GM23338 (cell line): ENCODE results near the gene FAM168B. TPM values are rescaled to one million over a fixed set of nuclear protein-coding genes. Genes with fewer than 3 reads are reported as not detected.

Experiments
- ATAC-seq: fragments of 200-7000 bp; cut with Tn5 transposase; 3 replicates; pipeline ENCODE4 v1.9.1; 2020
- DNase-seq: peaks from one replicate; pipeline ENCODE4 v3.0.0-alpha.2; 2015; ENCODE audit warnings: low spot score
- H2AFZ ChIP-seq: fragments of 200-600 bp; sonication (generic); 2 replicates; pipeline ENCODE4 v1.8.0; 2016; ENCODE audit warnings: antibody characterized with exemption, mild to moderate bottlenecking, moderate library complexity
- H3F3A ChIP-seq: fragments of 200-600 bp; sonication (generic); replicated peaks from 2 replicates; pipeline ENCODE4 v1.8.0; 2017; ENCODE audit warnings: antibody characterized with exemption, mixed run types, low read depth
- H3K27ac ChIP-seq: fragments of 200-600 bp; sonication (generic); 2 replicates; pipeline ENCODE4 v1.6.1; 2016; ENCODE audit warnings: low read depth
- H3K27me3 ChIP-seq: fragments of 200-600 bp; sonication (generic); 2 replicates; pipeline ENCODE4 v1.8.0; 2016; ENCODE audit warnings: mild to moderate bottlenecking, mixed run types, moderate library complexity; ENCODE audit not compliant: insufficient read depth
- H3K36me3 ChIP-seq: fragments of 200-600 bp; sonication (generic); 2 replicates; pipeline ENCODE4 v1.8.0; 2016; ENCODE audit warnings: mild to moderate bottlenecking; ENCODE audit not compliant: insufficient read depth
- H3K4me1 ChIP-seq: fragments of 200-600 bp; sonication (generic); 2 replicates; pipeline ENCODE4 v1.8.0; 2016; ENCODE audit warnings: mild to moderate bottlenecking, moderate library complexity; ENCODE audit not compliant: insufficient read depth
- H3K4me2 ChIP-seq: fragments of 200-600 bp; sonication (generic); 2 replicates; pipeline ENCODE4 v1.7.1; 2017; ENCODE audit warnings: mixed run types
- H3K4me3 ChIP-seq: fragments of 200-600 bp; sonication (generic); 2 replicates; pipeline ENCODE4 v1.6.1; 2016; ENCODE audit warnings: mixed run types
- H3K79me2 ChIP-seq: fragments of 200-600 bp; sonication (generic); replicated peaks from 2 replicates; pipeline ENCODE4 v1.8.0; 2017; ENCODE audit warnings: mild to moderate bottlenecking; ENCODE audit not compliant: insufficient read depth
- H3K9me2 ChIP-seq: fragments of 200-600 bp; sonication (generic); 2 replicates; pipeline ENCODE4 v1.8.0; 2017; ENCODE audit not compliant: insufficient read depth
- H4K20me1 ChIP-seq: fragments of 200-600 bp; sonication (generic); replicated peaks from 2 replicates; pipeline ENCODE4 v1.8.0; 2017; ENCODE audit warnings: mild to moderate bottlenecking; ENCODE audit not compliant: insufficient read depth
- H3K27ac Mint-ChIP-seq: 2 replicates; pipeline ENCODE4 v1.8.0; 2020; ENCODE audit warnings: inconsistent platforms, mild to moderate bottlenecking, moderate library complexity, mixed read lengths
- H3K27me3 Mint-ChIP-seq: 3 replicates; pipeline ENCODE4 v1.8.0; 2022; ENCODE audit warnings: low read depth, mild to moderate bottlenecking, moderate library complexity, mixed read lengths, inconsistent platforms; ENCODE audit not compliant: insufficient read depth, poor library complexity
- H3K36me3 Mint-ChIP-seq: 3 replicates; pipeline ENCODE4 v1.8.0; 2021; ENCODE audit warnings: low read depth, mild to moderate bottlenecking, inconsistent platforms, moderate library complexity, mixed read lengths
- H3K4me1 Mint-ChIP-seq: 3 replicates; pipeline ENCODE4 v1.8.0; 2020; ENCODE audit warnings: mild to moderate bottlenecking, inconsistent platforms, mixed read lengths
- H3K4me3 Mint-ChIP-seq: 3 replicates; pipeline ENCODE4 v1.8.0; 2021; ENCODE audit warnings: moderate library complexity, mild to moderate bottlenecking, inconsistent platforms, mixed read lengths
- H3K9me3 Mint-ChIP-seq: 3 replicates; pipeline ENCODE4 v1.8.0; 2020; ENCODE audit warnings: moderate library complexity, mild to moderate bottlenecking, inconsistent platforms, mixed read lengths
- CREB1 ChIP-seq: fragments of 250-450 bp; sonication (Bioruptor Pico); IDR thresholded peaks from 2 replicates; pipeline ENCODE4 v1.5.0; 2020; ENCODE audit warnings: low read depth, mild to moderate bottlenecking, moderate library complexity
- EZH2 ChIP-seq: fragments of 200-600 bp; sonication (generic); IDR thresholded peaks from one replicate; pipeline ENCODE4 v1.8.0; 2017; ENCODE audit warnings: antibody characterized with exemption, mild to moderate bottlenecking, low read depth; ENCODE audit not compliant: unreplicated experiment
- EZH2phosphoT487 ChIP-seq: fragments of 200-600 bp; sonication (generic); IDR thresholded peaks from one replicate; pipeline ENCODE4 v1.8.1; 2018; ENCODE audit warnings: antibody characterized with exemption; ENCODE audit not compliant: unreplicated experiment
- JUNB ChIP-seq: IDR thresholded peaks from one replicate; pipeline ENCODE4 v1.6.1; 2016; ENCODE audit warnings: antibody characterized with exemption; ENCODE audit not compliant: unreplicated experiment
- NANOG ChIP-seq: IDR thresholded peaks from 2 replicates; pipeline ENCODE4 v1.6.1; 2016; ENCODE audit warnings: antibody characterized with exemption, borderline replicate concordance
- POLR2AphosphoS5 ChIP-seq: IDR thresholded peaks from 2 replicates; pipeline ENCODE4 v1.6.1; 2016; ENCODE audit warnings: antibody characterized with exemption, low read depth
- STAT1 ChIP-seq: IDR thresholded peaks from one replicate; pipeline ENCODE4 v1.6.1; 2016; ENCODE audit warnings: antibody characterized with exemption; ENCODE audit not compliant: unreplicated experiment
- ZNF114 ChIP-seq: fragments of 250-450 bp; sonication (Bioruptor Pico); IDR thresholded peaks from 2 replicates; pipeline ENCODE4 v1.5.0; 2020; ENCODE audit warnings: mild to moderate bottlenecking, moderate library complexity
- ZNF331 ChIP-seq: fragments of 250-450 bp; sonication (Bioruptor Pico); IDR thresholded peaks from 2 replicates; pipeline ENCODE4 v1.5.0; 2020; ENCODE audit warnings: low read depth, mild to moderate bottlenecking, moderate library complexity
- polyA plus RNA-seq: library from polyadenylated mRNA; unstranded; fragments of >200 nt; fragmentation: Nextera tagmentation; extraction: Ambion mirVana; gene quantifications from 2 replicates; pipeline ENCODE4 v1.2.1, GENCODE V29; 2016
- total RNA-seq: library from RNA; depleted of rRNA; stranded (reverse); fragments of >200 nt; shearing (Covaris generic); gene quantifications from 2 replicates; pipeline ENCODE4 v1.2.3, GENCODE V29; 2014
- TF ChIP-seq, protein P1 (sequence below): fragments of 250-450 bp; sonication (Bioruptor Pico); IDR thresholded peaks from 2 replicates; pipeline ENCODE4 v1.5.0; 2020; ENCODE audit warnings: mild to moderate bottlenecking, moderate library complexity
- TF ChIP-seq, protein P2 (sequence below): IDR thresholded peaks from 2 replicates; pipeline ENCODE4 v1.6.1; 2016; ENCODE audit warnings: antibody characterized with exemption
- TF ChIP-seq, protein P3 (sequence below): IDR thresholded peaks from one replicate; pipeline ENCODE4 v1.6.1; 2018; ENCODE audit warnings: antibody characterized with exemption; ENCODE audit not compliant: unreplicated experiment
- TF ChIP-seq, protein P4 (sequence below), 2 experiments: fragments of 200-600 bp in 1 of 2; sonication (generic) in 1 of 2; conservative IDR thresholded peaks; 2 replicates each; pipeline versions ENCODE4 v1.5.1 to v1.6.1; 2016 to 2017; ENCODE audit warnings: antibody characterized with exemption in 2 of 2, low read depth in 2 of 2, mild to moderate bottlenecking in 2 of 2, moderate library complexity in 1 of 2

FAM168B gene
- total and polyA plus RNA-seq, 2 experiments from 2014 or later, result 18.8 to 76.8 TPM

DNA sequence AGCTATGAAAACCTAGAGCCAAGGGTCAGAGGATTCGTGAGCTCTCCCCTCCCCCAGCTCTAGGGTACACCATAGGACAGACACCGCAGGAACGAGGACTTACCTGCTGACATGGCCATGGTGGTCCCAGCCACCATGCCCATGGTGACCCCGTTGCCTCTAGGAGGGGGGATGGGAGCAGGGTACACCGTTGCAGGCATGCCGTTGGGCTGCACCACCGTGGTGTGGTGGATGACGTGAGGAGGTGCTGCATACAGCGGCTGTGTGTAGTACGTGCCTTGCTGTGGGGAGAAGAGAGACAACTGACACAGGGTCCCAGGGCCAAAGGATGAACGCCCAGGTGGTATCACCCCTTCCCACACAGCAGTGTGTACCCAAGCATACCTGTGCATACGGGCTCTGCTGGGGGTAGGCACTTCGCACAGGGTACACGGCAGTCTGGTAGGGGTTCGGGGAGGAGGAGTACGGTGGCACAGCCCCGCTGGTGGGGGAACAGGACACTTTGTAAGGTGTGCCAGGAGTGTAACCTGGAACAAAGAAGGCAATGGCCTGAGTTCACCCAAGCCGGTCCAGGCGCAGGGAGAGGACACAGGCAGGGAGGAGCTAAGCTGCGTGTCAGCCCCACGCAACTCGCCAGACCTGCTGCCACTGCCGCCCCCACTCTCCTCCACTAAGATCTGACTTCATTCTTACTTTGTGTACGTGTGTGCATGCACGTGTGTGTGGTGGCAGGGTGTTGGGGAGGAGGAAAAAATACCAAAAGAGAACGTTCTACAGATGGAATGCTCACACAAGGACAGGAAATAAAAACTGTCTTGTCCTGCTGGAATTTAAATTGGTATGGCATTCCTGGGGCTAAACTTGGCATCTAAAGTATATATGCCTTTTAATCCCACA, 37.8 kb downstream of the FAM168B start:
- Mint-ChIP-seq H3K36me3 (peaks cover 81% of the 10 kb centered on the region), H3K9me3 (no peaks in the 10 kb centered on the region), H3K27ac (peak overlapping the region; percentile 38; the same call in 1 of the 2 replicates), H3K4me1 (peaks cover 7% of the 10 kb centered on the region), H3K27me3 (peaks cover 3% of the 10 kb centered on the region), H3K4me3 (no peak overlapping the region)
- peaks cover 68% of the 10 kb centered on the region for H4K20me1 ChIP-seq
- no peak for DNase-seq
- ATAC-seq, result no peak
- no peaks in the 10 kb centered on the region for H3K4me1 ChIP-seq
- no peaks in the 10 kb centered on the region for H3K9me2 ChIP-seq
- H3K36me3 ChIP-seq, result peaks cover 13% of the 10 kb centered on the region
- no peaks in the 10 kb centered on the region for H3K27me3 ChIP-seq
- H3F3A ChIP-seq, result no peaks in the 10 kb centered on the region
- no peak overlapping the region for H3K27ac ChIP-seq
- H3K4me3 ChIP-seq, result no peak overlapping the region
- peaks cover 81% of the 10 kb centered on the region for H3K79me2 ChIP-seq
- H3K4me2 ChIP-seq, result no peak overlapping the region
- H2AFZ ChIP-seq, result no peak overlapping the region
- no peak for TF ChIP-seq NANOG
- TF ChIP-seq CREB1, result no peak
- TF ChIP-seq STAT1, result no peak
- TF ChIP-seq ZNF114 (CRISPR knock-in tag), result no peak
- TF ChIP-seq, protein P1, sequence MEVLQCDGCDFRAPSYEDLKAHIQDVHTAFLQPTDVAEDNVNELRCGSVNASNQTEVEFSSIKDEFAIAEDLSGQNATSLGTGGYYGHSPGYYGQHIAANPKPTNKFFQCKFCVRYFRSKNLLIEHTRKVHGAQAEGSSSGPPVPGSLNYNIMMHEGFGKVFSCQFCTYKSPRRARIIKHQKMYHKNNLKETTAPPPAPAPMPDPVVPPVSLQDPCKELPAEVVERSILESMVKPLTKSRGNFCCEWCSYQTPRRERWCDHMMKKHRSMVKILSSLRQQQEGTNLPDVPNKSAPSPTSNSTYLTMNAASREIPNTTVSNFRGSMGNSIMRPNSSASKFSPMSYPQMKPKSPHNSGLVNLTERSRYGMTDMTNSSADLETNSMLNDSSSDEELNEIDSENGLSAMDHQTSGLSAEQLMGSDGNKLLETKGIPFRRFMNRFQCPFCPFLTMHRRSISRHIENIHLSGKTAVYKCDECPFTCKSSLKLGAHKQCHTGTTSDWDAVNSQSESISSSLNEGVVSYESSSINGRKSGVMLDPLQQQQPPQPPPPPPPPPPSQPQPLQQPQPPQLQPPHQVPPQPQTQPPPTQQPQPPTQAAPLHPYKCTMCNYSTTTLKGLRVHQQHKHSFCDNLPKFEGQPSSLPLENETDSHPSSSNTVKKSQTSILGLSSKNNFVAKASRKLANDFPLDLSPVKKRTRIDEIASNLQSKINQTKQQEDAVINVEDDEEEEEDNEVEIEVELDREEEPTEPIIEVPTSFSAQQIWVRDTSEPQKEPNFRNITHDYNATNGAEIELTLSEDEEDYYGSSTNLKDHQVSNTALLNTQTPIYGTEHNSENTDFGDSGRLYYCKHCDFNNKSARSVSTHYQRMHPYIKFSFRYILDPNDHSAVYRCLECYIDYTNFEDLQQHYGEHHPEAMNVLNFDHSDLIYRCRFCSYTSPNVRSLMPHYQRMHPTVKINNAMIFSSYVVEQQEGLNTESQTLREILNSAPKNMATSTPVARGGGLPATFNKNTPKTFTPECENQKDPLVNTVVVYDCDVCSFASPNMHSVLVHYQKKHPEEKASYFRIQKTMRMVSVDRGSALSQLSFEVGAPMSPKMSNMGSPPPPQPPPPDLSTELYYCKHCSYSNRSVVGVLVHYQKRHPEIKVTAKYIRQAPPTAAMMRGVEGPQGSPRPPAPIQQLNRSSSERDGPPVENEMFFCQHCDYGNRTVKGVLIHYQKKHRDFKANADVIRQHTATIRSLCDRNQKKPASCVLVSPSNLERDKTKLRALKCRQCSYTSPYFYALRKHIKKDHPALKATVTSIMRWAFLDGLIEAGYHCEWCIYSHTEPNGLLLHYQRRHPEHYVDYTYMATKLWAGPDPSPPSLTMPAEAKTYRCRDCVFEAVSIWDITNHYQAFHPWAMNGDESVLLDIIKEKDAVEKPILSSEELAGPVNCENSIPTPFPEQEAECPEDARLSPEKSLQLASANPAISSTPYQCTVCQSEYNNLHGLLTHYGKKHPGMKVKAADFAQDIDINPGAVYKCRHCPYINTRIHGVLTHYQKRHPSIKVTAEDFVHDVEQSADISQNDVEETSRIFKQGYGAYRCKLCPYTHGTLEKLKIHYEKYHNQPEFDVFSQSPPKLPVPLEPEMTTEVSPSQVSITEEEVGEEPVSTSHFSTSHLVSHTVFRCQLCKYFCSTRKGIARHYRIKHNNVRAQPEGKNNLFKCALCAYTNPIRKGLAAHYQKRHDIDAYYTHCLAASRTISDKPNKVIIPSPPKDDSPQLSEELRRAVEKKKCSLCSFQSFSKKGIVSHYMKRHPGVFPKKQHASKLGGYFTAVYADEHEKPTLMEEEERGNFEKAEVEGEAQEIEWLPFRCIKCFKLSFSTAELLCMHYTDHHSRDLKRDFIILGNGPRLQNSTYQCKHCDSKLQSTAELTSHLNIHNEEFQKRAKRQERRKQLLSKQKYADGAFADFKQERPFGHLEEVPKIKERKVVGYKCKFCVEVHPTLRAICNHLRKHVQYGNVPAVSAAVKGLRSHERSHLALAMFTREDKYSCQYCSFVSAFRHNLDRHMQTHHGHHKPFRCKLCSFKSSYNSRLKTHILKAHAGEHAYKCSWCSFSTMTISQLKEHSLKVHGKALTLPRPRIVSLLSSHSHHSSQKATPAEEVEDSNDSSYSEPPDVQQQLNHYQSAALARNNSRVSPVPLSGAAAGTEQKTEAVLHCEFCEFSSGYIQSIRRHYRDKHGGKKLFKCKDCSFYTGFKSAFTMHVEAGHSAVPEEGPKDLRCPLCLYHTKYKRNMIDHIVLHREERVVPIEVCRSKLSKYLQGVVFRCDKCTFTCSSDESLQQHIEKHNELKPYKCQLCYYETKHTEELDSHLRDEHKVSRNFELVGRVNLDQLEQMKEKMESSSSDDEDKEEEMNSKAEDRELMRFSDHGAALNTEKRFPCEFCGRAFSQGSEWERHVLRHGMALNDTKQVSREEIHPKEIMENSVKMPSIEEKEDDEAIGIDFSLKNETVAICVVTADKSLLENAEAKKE (CRISPR knock-in tag), result no peak
- no peak for TF ChIP-seq EZH2
- TF ChIP-seq, protein P2, sequence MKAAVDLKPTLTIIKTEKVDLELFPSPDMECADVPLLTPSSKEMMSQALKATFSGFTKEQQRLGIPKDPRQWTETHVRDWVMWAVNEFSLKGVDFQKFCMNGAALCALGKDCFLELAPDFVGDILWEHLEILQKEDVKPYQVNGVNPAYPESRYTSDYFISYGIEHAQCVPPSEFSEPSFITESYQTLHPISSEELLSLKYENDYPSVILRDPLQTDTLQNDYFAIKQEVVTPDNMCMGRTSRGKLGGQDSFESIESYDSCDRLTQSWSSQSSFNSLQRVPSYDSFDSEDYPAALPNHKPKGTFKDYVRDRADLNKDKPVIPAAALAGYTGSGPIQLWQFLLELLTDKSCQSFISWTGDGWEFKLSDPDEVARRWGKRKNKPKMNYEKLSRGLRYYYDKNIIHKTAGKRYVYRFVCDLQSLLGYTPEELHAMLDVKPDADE, result no peak
- no peak for TF ChIP-seq ZNF331 (CRISPR knock-in tag)
- TF ChIP-seq, protein P3, sequence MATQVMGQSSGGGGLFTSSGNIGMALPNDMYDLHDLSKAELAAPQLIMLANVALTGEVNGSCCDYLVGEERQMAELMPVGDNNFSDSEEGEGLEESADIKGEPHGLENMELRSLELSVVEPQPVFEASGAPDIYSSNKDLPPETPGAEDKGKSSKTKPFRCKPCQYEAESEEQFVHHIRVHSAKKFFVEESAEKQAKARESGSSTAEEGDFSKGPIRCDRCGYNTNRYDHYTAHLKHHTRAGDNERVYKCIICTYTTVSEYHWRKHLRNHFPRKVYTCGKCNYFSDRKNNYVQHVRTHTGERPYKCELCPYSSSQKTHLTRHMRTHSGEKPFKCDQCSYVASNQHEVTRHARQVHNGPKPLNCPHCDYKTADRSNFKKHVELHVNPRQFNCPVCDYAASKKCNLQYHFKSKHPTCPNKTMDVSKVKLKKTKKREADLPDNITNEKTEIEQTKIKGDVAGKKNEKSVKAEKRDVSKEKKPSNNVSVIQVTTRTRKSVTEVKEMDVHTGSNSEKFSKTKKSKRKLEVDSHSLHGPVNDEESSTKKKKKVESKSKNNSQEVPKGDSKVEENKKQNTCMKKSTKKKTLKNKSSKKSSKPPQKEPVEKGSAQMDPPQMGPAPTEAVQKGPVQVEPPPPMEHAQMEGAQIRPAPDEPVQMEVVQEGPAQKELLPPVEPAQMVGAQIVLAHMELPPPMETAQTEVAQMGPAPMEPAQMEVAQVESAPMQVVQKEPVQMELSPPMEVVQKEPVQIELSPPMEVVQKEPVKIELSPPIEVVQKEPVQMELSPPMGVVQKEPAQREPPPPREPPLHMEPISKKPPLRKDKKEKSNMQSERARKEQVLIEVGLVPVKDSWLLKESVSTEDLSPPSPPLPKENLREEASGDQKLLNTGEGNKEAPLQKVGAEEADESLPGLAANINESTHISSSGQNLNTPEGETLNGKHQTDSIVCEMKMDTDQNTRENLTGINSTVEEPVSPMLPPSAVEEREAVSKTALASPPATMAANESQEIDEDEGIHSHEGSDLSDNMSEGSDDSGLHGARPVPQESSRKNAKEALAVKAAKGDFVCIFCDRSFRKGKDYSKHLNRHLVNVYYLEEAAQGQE, result no peak
- TF ChIP-seq EZH2phosphoT487, result no peak
- no peak for TF ChIP-seq JUNB
- TF ChIP-seq, protein P4, sequence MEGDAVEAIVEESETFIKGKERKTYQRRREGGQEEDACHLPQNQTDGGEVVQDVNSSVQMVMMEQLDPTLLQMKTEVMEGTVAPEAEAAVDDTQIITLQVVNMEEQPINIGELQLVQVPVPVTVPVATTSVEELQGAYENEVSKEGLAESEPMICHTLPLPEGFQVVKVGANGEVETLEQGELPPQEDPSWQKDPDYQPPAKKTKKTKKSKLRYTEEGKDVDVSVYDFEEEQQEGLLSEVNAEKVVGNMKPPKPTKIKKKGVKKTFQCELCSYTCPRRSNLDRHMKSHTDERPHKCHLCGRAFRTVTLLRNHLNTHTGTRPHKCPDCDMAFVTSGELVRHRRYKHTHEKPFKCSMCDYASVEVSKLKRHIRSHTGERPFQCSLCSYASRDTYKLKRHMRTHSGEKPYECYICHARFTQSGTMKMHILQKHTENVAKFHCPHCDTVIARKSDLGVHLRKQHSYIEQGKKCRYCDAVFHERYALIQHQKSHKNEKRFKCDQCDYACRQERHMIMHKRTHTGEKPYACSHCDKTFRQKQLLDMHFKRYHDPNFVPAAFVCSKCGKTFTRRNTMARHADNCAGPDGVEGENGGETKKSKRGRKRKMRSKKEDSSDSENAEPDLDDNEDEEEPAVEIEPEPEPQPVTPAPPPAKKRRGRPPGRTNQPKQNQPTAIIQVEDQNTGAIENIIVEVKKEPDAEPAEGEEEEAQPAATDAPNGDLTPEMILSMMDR (conservative IDR thresholded peaks at IDR 0.05; ENCODE audit: low read depth in 2 of 2), result no peak
- TF ChIP-seq POLR2AphosphoS5, result no peak
